Peyer's patch (tissue), 4 donors: ENCODE measurements around the gene RRBP1. TPM values are rescaled to one million over a fixed set of nuclear protein-coding genes. Genes with fewer than 3 reads are reported as not detected.

ENCODE experiments used
- DNase-seq, 3 donors: peaks; one replicate each; pipeline ENCODE4 v3.0.0-alpha.2; 2017 to 2019
- H3K27ac ChIP-seq, 4 donors: fragments of 200-600 bp; sonication (generic); one replicate each; pipeline ENCODE4 v1.5.1; 2016 to 2019
- H3K27me3 ChIP-seq, 2 donors: fragments of 200-600 bp; sonication (generic); one replicate each; pipeline ENCODE4 v1.5.1; 2019
- H3K36me3 ChIP-seq, 3 donors: fragments of 200-600 bp; sonication (generic); one replicate each; pipeline ENCODE4 v1.5.1; 2016 to 2019
- H3K4me1 ChIP-seq, 4 donors: fragments of 200-600 bp; sonication (generic); one replicate each; pipeline ENCODE4 v1.5.1; 2016 to 2019
- H3K4me3 ChIP-seq, 4 donors: fragments of 200-600 bp; sonication (generic); 1 replicate in 3 of 4; 2 replicates in 1 of 4; pipeline ENCODE4 v1.5.1; 2016 to 2019; ENCODE audit warnings: mild to moderate bottlenecking in 1 of 4
- H3K9me3 ChIP-seq, 4 donors: fragments of 200-600 bp; sonication (generic); one replicate each; pipeline ENCODE4 v1.5.1; 2016 to 2019; ENCODE audit warnings: mild to moderate bottlenecking in 1 of 4
- POLR2A ChIP-seq, 2 donors: fragments of 450-650 bp; IDR thresholded peaks; one replicate each; pipeline ENCODE4 v1.5.1; 2017; ENCODE audit warnings: antibody characterized with exemption in 2 of 2, mild to moderate bottlenecking in 2 of 2, moderate library complexity in 2 of 2
- total RNA-seq, 4 donors: library from RNA; depleted of rRNA; stranded (reverse); fragments of >200 nt; gene quantifications; one replicate each; pipeline ENCODE4 v1.1.0, GENCODE V29; 2016
- TF ChIP-seq, protein P1 (sequence below), 6 experiments: fragments of 450-650 bp in 4 of 6; fragments of 200-600 bp in 2 of 6; sonication (generic) in 1 of 6; IDR thresholded peaks; one replicate each; pipeline ENCODE4 v1.5.1; 2017 to 2019; ENCODE audit warnings: antibody characterized with exemption in 6 of 6, mild to moderate bottlenecking in 3 of 6, moderate library complexity in 1 of 6

RRBP1 gene
- total RNA-seq, 4 donors from 2014 or later = 169 to 328 (median 249) TPM

DNA sequence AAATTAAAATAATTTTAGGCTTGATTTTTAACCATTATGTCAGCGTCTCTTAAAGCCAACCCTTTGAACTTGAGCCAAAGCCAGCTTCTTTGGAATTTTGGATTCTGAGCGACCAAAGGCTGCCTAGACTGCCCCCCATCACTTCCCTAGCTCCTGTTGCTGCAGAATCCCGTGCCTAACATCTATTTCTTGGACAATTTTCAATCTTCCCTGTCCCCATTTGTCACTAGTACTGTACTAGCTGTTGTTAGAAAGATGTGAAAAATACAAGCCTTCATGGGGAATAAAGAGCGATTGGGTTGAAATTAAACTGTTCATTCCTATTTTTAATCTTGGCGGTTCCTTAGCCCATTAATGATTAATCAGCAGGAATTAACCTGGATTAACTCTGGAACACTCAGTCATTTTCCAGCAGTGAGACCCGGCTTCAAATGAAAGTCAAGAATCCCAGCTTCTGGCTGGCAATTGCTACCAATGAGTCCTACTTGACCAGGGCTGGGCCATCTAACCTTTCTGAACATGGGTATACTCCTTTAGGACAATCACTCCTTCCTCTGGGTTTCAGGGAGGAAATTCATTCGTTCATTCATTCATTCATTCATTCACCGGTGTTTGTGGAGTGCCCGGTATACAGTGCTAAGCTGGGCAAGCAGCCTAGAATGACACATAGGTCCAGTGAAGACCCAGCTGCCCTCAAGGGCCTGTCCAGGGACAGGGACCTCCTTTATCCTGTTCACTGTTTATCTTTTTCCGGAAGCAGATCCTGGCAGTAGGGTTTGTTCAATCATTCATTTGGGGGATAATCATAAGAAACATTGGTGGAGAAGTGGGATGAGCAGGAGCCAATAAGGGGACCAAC is 1.4 kb upstream of the RRBP1 start:
- no peak for DNase-seq
- peak overlapping the region in 1 of 4 donors; percentile 67 for H3K4me3 ChIP-seq
- H3K36me3 ChIP-seq = peaks cover 0 to 8% (median 0%) of the 10 kb centered on the region in 3 donors
- no peaks in the 10 kb centered on the region for H3K9me3 ChIP-seq
- H3K4me1 ChIP-seq = peaks cover 0 to 26% (median 2%) of the 10 kb centered on the region in 4 donors
- no peaks in the 10 kb centered on the region for H3K27me3 ChIP-seq
- peak overlapping the region in 2 of 4 donors; percentile 45 to 93 for H3K27ac ChIP-seq
- TF ChIP-seq POLR2A (IDR thresholded peaks at IDR 0.05) = no peak
- TF ChIP-seq, protein P1, sequence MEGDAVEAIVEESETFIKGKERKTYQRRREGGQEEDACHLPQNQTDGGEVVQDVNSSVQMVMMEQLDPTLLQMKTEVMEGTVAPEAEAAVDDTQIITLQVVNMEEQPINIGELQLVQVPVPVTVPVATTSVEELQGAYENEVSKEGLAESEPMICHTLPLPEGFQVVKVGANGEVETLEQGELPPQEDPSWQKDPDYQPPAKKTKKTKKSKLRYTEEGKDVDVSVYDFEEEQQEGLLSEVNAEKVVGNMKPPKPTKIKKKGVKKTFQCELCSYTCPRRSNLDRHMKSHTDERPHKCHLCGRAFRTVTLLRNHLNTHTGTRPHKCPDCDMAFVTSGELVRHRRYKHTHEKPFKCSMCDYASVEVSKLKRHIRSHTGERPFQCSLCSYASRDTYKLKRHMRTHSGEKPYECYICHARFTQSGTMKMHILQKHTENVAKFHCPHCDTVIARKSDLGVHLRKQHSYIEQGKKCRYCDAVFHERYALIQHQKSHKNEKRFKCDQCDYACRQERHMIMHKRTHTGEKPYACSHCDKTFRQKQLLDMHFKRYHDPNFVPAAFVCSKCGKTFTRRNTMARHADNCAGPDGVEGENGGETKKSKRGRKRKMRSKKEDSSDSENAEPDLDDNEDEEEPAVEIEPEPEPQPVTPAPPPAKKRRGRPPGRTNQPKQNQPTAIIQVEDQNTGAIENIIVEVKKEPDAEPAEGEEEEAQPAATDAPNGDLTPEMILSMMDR (IDR thresholded peaks at IDR 0.05) = no peak

DNA sequence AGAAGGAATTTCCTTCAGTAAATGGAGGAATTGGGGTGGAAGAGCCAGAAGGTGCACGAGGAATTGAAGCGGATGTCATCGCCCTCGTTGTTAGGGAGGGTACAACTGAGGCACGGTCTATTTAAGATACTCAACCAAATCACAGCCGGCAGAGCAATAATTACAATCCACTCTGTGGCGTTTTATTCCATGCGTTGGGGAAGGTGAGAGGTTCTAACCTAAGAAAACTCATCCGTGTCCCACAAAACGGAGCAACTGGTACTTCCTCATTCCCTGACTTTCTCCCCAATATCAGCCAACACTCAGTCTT is 802 bp upstream of the RRBP1 start:
- peaks cover 0 to 13% (median 0%) of the 10 kb centered on the region in 3 donors for H3K36me3 ChIP-seq
- H3K27me3 ChIP-seq = no peaks in the 10 kb centered on the region
- no peaks in the 10 kb centered on the region for H3K9me3 ChIP-seq
- peaks cover 0 to 26% (median 2%) of the 10 kb centered on the region in 4 donors for H3K4me1 ChIP-seq
- TF ChIP-seq POLR2A (IDR thresholded peaks at IDR 0.05) = no peak
- TF ChIP-seq, protein P1 (IDR thresholded peaks at IDR 0.05) = no peak
- DNase-seq = no peak
- peak overlapping the region; percentile 82 to 99 (median 92) for H3K27ac ChIP-seq
- H3K4me3 ChIP-seq = peak overlapping the region; percentile 67 to 99 (median 95)

DNA sequence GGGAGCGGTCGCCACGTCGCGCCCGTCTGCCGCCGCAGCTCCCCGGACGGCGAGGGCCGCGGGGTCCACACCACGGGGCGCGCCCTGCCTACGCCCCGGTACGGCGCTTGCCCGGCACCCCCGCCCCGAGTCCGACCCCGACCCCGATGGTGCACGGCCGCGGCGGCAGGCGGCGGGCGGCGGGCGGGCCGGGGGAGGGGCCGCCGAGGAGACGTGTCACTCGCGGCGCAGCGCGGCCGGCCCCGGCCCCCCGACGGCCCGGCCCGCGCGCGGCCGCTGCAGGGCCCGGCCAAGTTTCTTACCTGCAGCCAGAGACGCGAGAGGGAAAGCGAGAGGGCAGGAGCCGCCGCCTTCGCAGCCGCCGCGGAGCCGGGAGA is 328 bp downstream of the RRBP1 start:
- Histone ChIP-seq H3K4me3 (peak overlapping the region; percentile 67 to 99 (median 95)), H3K27me3 (no peaks in the 10 kb centered on the region), H3K9me3 (no peaks in the 10 kb centered on the region), H3K36me3 (peaks cover 0 to 23% (median 0%) of the 10 kb centered on the region in 3 donors), H3K27ac (peak overlapping the region; percentile 91 to 99 (median 94)), H3K4me1 (peaks cover 0 to 26% (median 2%) of the 10 kb centered on the region in 4 donors)
- DNase-seq = no peak
- no peak for TF ChIP-seq POLR2A (IDR thresholded peaks at IDR 0.05)
- TF ChIP-seq, protein P1 (IDR thresholded peaks at IDR 0.05) = no peak

DNA sequence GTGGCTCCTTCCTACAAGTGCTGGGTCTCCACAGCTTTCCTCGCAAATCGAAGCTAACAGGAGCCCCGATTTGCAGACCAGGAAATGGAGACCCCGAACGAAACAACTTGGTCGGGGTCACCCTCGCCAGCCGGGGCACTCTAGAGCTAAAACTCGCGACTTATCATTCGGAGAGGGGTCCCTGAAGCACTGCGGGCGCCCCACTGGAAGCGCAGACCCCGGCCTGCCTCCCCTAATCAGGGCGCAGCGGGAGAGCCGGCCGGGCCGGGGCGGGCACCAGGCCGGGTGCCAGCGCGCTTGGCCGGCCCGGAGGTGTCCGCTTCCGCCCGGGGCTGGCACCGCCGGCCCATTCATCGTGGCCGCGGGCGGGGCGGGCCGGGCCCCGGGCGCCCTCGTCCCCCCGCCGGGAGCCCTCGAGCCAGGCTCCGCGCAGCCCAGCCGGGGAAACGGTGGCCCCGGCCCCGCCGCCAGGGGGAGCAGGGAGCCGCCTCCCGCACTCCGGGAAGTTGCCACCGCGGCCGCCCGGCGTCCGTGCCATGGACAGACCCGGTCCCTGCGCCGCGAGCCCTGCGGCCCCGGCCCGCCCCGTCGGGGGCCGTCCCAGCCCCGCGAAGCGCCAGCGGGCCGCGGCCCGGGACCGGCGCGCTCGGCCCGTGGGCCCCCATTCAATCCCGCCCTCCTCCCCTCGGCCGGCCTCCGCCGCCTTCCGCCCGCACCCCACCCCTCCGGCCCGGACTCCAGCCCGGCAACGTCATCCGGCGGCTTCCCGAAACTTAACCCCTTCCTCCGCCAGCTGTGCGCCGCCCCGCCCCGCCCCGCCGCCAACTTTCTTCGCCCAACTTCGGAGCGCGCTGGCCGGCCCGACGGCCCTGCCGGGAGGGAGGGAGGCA is 961 bp downstream of the RRBP1 start:
- peak overlapping the region; percentile 91 to 99 (median 94) for H3K27ac ChIP-seq

More for the DNA sequence above, 961 bp downstream of the RRBP1 start:
- peak; percentile 71 to 92 (median 88) for DNase-seq
- H3K9me3 ChIP-seq = no peaks in the 10 kb centered on the region
- H3K4me3 ChIP-seq = peak overlapping the region; percentile 67 to 99 (median 95)
- TF ChIP-seq, protein P1 (IDR thresholded peaks at IDR 0.05) = peak; percentile 61 to 96 (median 88)
- TF ChIP-seq POLR2A (IDR thresholded peaks at IDR 0.05) = no peak
- peaks cover 0 to 28% (median 0%) of the 10 kb centered on the region in 3 donors for H3K36me3 ChIP-seq
- peaks cover 0 to 26% (median 2%) of the 10 kb centered on the region in 4 donors for H3K4me1 ChIP-seq
- H3K27me3 ChIP-seq = no peaks in the 10 kb centered on the region
